Fibroblast of lung (primary cell): Measurements from ENCODE around the gene GNAZ. TPM values are rescaled to one million over a fixed set of nuclear protein-coding genes. Genes with fewer than 3 reads are reported as not detected.

Source experiments
- DNase-seq, 2 donors: peaks; one replicate each; pipeline versions ENCODE4 v3.0.0 to v3.0.0-alpha.2; 2010; ENCODE audit warnings: low read depth in 2 of 2
- H2AFZ ChIP-seq: 2 replicates; pipeline ENCODE4 v1.5.1; 2012; ENCODE audit warnings: low read length, control low read depth, inconsistent platforms
- H3K27ac ChIP-seq: 2 replicates; pipeline ENCODE4 v1.5.1; 2011; ENCODE audit warnings: low read length, control low read depth; ENCODE audit not compliant: insufficient read depth
- H3K27me3 ChIP-seq: 2 replicates; pipeline ENCODE4 v1.5.1; 2011; ENCODE audit warnings: mild to moderate bottlenecking, low read length; ENCODE audit not compliant: control insufficient read depth, insufficient read depth
- H3K36me3 ChIP-seq: 2 replicates; pipeline ENCODE4 v1.5.1; 2011; ENCODE audit warnings: low read length; ENCODE audit not compliant: control insufficient read depth, insufficient read depth
- H3K4me1 ChIP-seq: 2 replicates; pipeline ENCODE4 v1.5.1; 2011; ENCODE audit warnings: low read length; ENCODE audit not compliant: control insufficient read depth, insufficient read depth; ENCODE audit errors: extremely low read depth
- H3K4me2 ChIP-seq: 2 replicates; pipeline ENCODE4 v1.5.1; 2011; ENCODE audit warnings: low read length, control low read depth; ENCODE audit not compliant: insufficient read depth; ENCODE audit errors: extremely low read depth
- H3K4me3 ChIP-seq, 4 experiments: fragments of 200-600 bp in 1 of 4; sonication (generic) in 1 of 4; replicated peaks in 1 of 4; 2 replicates each; pipeline ENCODE4 v1.5.1; 2011 to 2016; ENCODE audit warnings: low read length in 4 of 4, low read depth in 3 of 4, mild to moderate bottlenecking in 3 of 4, control low read depth in 2 of 4, inconsistent platforms in 1 of 4, mixed read lengths in 1 of 4; ENCODE audit not compliant: insufficient read depth in 1 of 4; ENCODE audit errors: control extremely low read depth in 1 of 4
- H3K79me2 ChIP-seq: 2 replicates; pipeline ENCODE4 v1.5.1; 2012; ENCODE audit warnings: mild to moderate bottlenecking, low read length, inconsistent platforms; ENCODE audit not compliant: control insufficient read depth, insufficient read depth
- H3K9ac ChIP-seq: 2 replicates; pipeline ENCODE4 v1.5.1; 2011; ENCODE audit warnings: mild to moderate bottlenecking, low read length, control low read depth; ENCODE audit not compliant: insufficient read depth
- H3K9me3 ChIP-seq: 2 replicates; pipeline ENCODE4 v1.5.1; 2012; ENCODE audit warnings: low read depth, low read length; ENCODE audit not compliant: control insufficient read depth, insufficient read depth
- H4K20me1 ChIP-seq: 2 replicates; pipeline ENCODE4 v1.5.1; 2011; ENCODE audit warnings: low read length; ENCODE audit not compliant: control insufficient read depth, insufficient read depth; ENCODE audit errors: extremely low read depth
- CTCF ChIP-seq, 2 donors: IDR thresholded peaks in 1 of 2; conservative IDR thresholded peaks in 1 of 2; 1 replicate in 1 of 2; 2 replicates in 1 of 2; pipeline ENCODE4 v1.5.1; 2011 to 2012; ENCODE audit warnings: low read length in 2 of 2, control low read depth in 1 of 2, inconsistent platforms in 1 of 2, low read depth in 1 of 2, mild to moderate bottlenecking in 1 of 2
- EZH2 ChIP-seq: IDR thresholded peaks from 2 replicates; pipeline ENCODE4 v1.5.1; 2012; ENCODE audit warnings: low read length, control low read depth, mild to moderate bottlenecking; ENCODE audit errors: missing control alignments
- polyA plus RNA-seq, 2 donors: library from polyadenylated mRNA; depleted of rRNA in 1 of 2; stranded (reverse) in 1 of 2; unstranded in 1 of 2; fragments of >200 nt; gene quantifications; 2 replicates each; pipeline ENCODE4 v1.2.1, GENCODE V29; 2011 to 2012; ENCODE audit warnings: missing spikeins in 1 of 2
- total RNA-seq: library from RNA; depleted of rRNA; stranded (reverse); fragments of >200 nt; gene quantifications from 2 replicates; pipeline ENCODE4 v1.2.1, GENCODE V29; 2014

GNAZ gene
- total and polyA plus RNA-seq, 2 donors (not counting 1 experiment from before 2014, with no cell fraction given), result 0.22 to 1.7 TPM

DNA sequence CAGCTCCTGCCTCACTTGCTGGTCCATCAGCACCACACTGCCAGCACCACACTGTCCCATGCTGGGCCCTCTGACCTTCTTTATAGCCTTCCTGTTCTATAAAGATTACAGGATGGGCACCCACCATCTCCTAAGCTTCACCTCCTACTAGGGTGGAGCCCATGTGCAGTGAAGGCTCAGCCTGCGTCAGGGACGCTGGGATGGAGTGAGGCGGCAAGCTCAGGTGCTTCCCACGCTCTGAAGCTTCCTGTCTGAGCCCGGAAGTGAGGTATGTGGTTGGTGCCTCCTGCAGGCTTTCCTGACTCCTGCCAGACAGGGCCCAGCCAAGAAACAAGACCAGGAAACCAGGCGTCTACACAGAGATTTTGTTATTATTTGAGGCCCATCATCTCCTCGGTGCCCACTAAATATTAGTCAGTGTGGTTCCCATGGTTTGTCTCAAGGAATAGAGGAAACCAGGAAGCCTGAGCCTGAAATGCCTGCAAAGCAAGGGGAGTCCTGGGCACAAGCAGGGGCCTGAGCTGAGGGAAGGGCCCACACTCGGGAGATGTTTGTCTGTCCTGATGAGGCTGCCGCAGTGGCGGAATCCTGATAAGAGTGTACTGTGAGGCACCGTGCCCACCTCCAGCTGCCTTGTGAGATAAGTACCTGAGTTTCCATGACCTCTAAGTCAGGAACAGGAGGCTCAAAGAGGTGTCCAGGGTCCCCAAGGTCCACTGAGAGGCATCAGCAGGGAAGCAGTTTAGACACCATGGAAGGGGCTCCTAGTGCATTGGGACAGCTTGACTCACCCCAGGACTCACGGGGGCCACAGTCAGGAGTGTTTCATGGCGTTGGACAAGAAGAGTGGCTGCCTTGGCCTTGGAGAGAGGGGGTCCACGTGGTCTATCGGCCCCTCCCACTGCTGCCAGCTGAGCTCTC, 49.4 kb downstream of the GNAZ start:
- no peak overlapping the region for H3K9ac ChIP-seq
- no peaks in the 10 kb centered on the region for H3K36me3 ChIP-seq
- DNase-seq, result no peak
- H3K4me3 ChIP-seq, result no peak overlapping the region
- H3K27me3 ChIP-seq, result no peaks in the 10 kb centered on the region
- H4K20me1 ChIP-seq, result no peaks in the 10 kb centered on the region
- H3K27ac ChIP-seq, result no peak overlapping the region
- TF ChIP-seq CTCF (conservative IDR thresholded peaks at IDR 0.05 in 1 of 2, IDR thresholded peaks at IDR 0.05 in 1 of 2; ENCODE audit: low read depth in 1 of 2, low read length in 2 of 2) (no peak), EZH2 (no peak)
- H3K9me3 ChIP-seq, result no peaks in the 10 kb centered on the region
- H3K79me2 ChIP-seq, result no peaks in the 10 kb centered on the region
- H3K4me2 ChIP-seq, result no peak overlapping the region
- H3K4me1 ChIP-seq, result no peaks in the 10 kb centered on the region
- H2AFZ ChIP-seq, result no peak overlapping the region

DNA sequence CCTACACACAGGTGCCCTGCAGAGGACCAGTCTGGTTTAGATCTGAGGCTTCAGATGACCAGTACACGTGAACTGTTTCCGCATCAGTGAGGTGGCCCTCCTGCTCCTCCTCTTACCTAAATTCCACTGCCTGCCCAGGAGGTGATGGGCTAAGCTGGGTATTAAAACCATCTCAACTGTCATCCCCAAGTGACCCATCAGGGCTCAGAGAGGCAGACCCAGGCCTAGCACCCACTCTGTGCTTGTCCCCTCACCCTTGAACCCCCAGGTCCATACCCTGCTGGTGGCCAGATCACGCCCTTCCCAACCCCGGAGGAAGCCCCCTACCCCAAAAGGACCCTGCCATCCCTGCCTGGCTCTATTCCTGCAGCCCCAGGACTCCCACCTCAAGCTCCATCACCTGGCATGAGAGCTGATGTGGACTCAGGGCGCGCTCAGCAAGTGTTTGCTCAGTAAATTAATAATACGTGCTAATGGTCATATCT, 50.1 kb downstream of the GNAZ start:
- Histone ChIP-seq H3K4me3 (no peak overlapping the region), H3K27ac (no peak overlapping the region), H3K36me3 (no peaks in the 10 kb centered on the region), H3K27me3 (no peaks in the 10 kb centered on the region), H3K9me3 (no peaks in the 10 kb centered on the region), H4K20me1 (no peaks in the 10 kb centered on the region), H2AFZ (no peak overlapping the region), H3K4me2 (no peak overlapping the region), H3K79me2 (no peaks in the 10 kb centered on the region), H3K9ac (no peak overlapping the region), H3K4me1 (no peaks in the 10 kb centered on the region)
- TF ChIP-seq CTCF (conservative IDR thresholded peaks at IDR 0.05 in 1 of 2, IDR thresholded peaks at IDR 0.05 in 1 of 2; ENCODE audit: low read depth in 1 of 2, low read length in 2 of 2) (no peak), EZH2 (no peak)
- DNase-seq, result no peak

GRCh38 chr22:23121000-23121421, 50.7 kb downstream of the GNAZ start:
- H3K4me1 ChIP-seq, result no peaks in the 10 kb centered on the region
- no peaks in the 10 kb centered on the region for H3K27me3 ChIP-seq
- TF ChIP-seq CTCF (conservative IDR thresholded peaks at IDR 0.05 in 1 of 2, IDR thresholded peaks at IDR 0.05 in 1 of 2; ENCODE audit: low read depth in 1 of 2, low read length in 2 of 2) (no peak), EZH2 (no peak)
- H3K9me3 ChIP-seq, result no peaks in the 10 kb centered on the region
- H3K4me3 ChIP-seq, result no peak overlapping the region
- H4K20me1 ChIP-seq, result no peaks in the 10 kb centered on the region
- no peaks in the 10 kb centered on the region for H3K79me2 ChIP-seq
- no peak overlapping the region for H2AFZ ChIP-seq
- no peak overlapping the region for H3K4me2 ChIP-seq
- H3K27ac ChIP-seq, result no peak overlapping the region
- H3K36me3 ChIP-seq, result no peaks in the 10 kb centered on the region
- no peak overlapping the region for H3K9ac ChIP-seq
- no peak for DNase-seq
